GM20000 (cell line): ENCODE measurements around the gene FAM170B.
A peak's percentile ranks its signal among the peaks of the same experiment; 100 is the strongest.

Experiments used
- DNase-seq: peaks from one replicate; pipeline ENCODE4 v3.0.0; 2012; ENCODE audit warnings: low spot score
- TF ChIP-seq, protein P1 (sequence below): IDR thresholded peaks from 2 replicates; pipeline ENCODE4 v1.5.1; 2012; ENCODE audit warnings: mild to moderate bottlenecking, control low read depth; ENCODE audit errors: extremely low read depth, missing control alignments

The FAM170B gene

GRCh38 chr10:49167425-49168170 is 33.8 kb upstream of the FAM170B start:
- DNase-seq, result no peak
- TF ChIP-seq, protein P1, sequence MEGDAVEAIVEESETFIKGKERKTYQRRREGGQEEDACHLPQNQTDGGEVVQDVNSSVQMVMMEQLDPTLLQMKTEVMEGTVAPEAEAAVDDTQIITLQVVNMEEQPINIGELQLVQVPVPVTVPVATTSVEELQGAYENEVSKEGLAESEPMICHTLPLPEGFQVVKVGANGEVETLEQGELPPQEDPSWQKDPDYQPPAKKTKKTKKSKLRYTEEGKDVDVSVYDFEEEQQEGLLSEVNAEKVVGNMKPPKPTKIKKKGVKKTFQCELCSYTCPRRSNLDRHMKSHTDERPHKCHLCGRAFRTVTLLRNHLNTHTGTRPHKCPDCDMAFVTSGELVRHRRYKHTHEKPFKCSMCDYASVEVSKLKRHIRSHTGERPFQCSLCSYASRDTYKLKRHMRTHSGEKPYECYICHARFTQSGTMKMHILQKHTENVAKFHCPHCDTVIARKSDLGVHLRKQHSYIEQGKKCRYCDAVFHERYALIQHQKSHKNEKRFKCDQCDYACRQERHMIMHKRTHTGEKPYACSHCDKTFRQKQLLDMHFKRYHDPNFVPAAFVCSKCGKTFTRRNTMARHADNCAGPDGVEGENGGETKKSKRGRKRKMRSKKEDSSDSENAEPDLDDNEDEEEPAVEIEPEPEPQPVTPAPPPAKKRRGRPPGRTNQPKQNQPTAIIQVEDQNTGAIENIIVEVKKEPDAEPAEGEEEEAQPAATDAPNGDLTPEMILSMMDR, result no peak

DNA sequence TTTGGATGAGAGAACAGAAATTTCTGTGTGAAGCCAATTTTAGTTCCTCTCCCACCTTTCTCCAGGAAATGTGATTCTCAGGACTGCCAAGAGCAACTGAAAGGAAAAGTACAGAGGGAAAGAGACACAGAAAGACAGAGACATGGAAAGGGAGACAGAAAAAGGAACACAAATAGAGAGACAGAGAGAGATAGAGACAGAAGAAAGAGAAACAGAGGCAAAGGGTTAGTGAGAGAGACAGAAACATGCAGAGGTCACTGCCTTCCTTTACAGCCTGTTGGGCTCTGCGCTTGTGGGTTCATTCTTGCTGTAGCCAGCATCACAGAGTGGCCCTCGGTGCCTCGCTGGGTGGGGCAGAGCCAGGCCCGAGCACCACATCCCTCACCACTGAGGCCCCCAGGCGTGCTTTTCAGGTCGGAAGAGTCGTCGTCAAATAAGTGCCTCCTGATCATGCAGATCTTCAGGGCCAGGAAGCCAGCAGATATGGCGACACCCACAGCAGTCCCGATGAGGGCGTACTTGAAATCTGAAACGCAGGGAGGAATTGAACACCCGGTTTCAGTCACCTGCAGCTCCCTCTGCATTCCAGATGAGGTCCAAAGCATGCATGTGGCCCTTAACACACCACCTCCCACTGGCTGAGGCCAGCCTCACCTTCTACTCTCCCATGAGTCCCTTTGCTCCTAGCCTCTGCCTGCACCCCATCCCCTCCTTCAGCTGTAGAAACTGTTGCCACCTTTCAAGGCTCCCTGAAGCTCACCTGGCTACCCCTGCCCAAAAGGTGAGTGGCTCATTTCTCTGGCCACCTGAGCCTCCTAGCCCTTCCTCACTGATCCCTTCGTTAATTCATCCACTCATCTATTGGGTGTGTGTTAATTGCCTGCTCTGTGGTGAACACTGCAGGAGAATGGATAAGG is 32.9 kb upstream of the FAM170B start:
- TF ChIP-seq, protein P1, result no peak
- no peak for DNase-seq

DNA sequence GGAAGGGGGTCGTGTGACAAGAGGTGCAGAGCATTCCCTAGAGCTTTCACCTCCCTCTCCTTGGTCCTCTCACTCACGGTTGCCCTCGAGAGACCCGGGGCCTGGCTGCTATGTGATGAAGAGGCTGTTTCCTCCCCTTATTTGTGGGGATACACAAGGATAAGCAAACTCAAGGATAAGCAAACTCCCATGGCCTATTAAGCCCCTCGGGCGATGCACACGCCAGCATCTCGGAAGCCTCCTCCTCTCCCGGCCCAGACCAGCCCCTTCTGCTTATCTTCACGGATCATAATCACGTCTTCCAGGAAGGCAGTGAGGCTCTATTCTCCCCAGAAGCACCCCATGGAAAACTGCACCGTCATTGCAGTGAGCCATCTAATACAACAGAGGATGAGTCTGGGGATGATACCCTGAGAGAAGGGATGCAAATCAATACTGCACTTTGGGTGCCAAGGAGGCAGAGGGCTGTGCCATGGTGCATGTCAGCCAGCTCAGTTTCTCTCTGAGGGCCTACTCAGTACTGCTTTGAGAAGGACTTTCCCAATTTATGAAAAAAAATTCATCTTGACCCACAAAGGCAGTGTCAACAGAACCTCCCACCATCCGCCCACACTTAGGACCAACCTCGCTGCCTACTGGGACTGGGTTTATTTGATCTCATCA is 32.1 kb upstream of the FAM170B start:
- TF ChIP-seq, protein P1, result no peak
- no peak for DNase-seq

- TF ChIP-seq, protein P1, result no peak
- DNase-seq, result no peak
Measured at GRCh38 chr10:49165259-49165658, 31.4 kb upstream of the FAM170B start.

- DNase-seq, result peak; percentile 45
- TF ChIP-seq, protein P1, result peak; percentile 80
Measured at GRCh38 chr10:49164559-49165188, 30.9 kb upstream of the FAM170B start.

- no peak for DNase-seq
- TF ChIP-seq, protein P1, result no peak
Measured at GRCh38 chr10:49163741-49164140, 29.9 kb upstream of the FAM170B start.
